Measurements from ENCODE around the gene VARS2. TPM values are rescaled to one million over a fixed set of nuclear protein-coding genes. Genes with fewer than 3 reads are reported as not detected.
A peak's percentile ranks its signal among the peaks of the same experiment; 100 is the strongest.

The VARS2 gene
- total and polyA plus RNA-seq, 10 donors = 15.5 to 38.2 (median 28.2) TPM

DNA sequence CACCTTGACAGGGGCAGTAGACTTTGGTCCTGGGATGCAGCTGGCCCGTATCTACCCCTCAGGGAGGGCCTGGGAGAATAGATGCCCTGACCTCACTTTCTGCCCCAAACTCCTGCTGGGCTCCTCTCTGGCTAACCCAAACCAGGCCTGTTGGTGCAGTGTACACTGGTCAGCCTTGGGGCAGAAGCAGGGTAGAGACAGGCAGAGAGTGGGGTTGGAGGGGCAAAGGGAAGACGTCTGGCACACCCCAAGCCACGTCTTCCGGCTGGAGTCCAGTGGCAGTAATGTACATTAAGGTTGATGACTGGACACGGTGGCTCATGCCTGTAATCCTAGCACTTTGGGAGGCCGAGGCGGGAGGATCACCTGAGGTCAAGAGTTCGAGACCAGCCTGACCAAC, 20.4 kb upstream of the VARS2 start:
- no peaks in the 10 kb centered on the region for H3K27me3 ChIP-seq (replicated peaks in 1 of 7)
- H3K4me3 ChIP-seq = no peak overlapping the region
- DNase-seq = peak; percentile 44
- TF ChIP-seq POLR2AphosphoS5 (IDR thresholded peaks at IDR 0.05) = no peak
- TF ChIP-seq CTCF (IDR thresholded peaks at IDR 0.05 in 8 of 11, conservative IDR thresholded peaks at IDR 0.05 in 3 of 11) = no peak
- no peak for TF ChIP-seq POLR2A (IDR thresholded peaks at IDR 0.05)
- 88 to 96% (median 92%) methylated on average over 7 to 8 of the region's 8 CpGs for WGBS, 5 donors
- H3K27ac ChIP-seq = no peak overlapping the region
- intact Hi-C loops (cut with DNase I; ENCODE audit: low total_unique reads) = no loop called here
- peaks cover 0 to 97% (median 40%) of the 10 kb centered on the region in 6 donors for H3K36me3 ChIP-seq
- no peaks in the 10 kb centered on the region for H3K9me3 ChIP-seq
- H3K4me1 ChIP-seq = no peaks in the 10 kb centered on the region

- no peak for TF ChIP-seq CTCF (IDR thresholded peaks at IDR 0.05 in 8 of 11, conservative IDR thresholded peaks at IDR 0.05 in 3 of 11)
- no peak for TF ChIP-seq POLR2A (IDR thresholded peaks at IDR 0.05)
- no peak for TF ChIP-seq POLR2AphosphoS5 (IDR thresholded peaks at IDR 0.05)
- peak; percentile 51 for DNase-seq
- 87 to 96% (median 90%) methylated on average over 12 of the region's 12 CpGs for WGBS, 5 donors
- no peaks in the 10 kb centered on the region for H3K9me3 ChIP-seq
- no peaks in the 10 kb centered on the region for H3K27me3 ChIP-seq (replicated peaks in 1 of 7)
- no peaks in the 10 kb centered on the region for H3K4me1 ChIP-seq
- H3K27ac ChIP-seq = no peak overlapping the region
- H3K36me3 ChIP-seq = peaks cover 0 to 97% (median 41%) of the 10 kb centered on the region in 6 donors
- intact Hi-C loops (cut with DNase I; ENCODE audit: low total_unique reads) = no loop called here
- no peak overlapping the region for H3K4me3 ChIP-seq
Measured at GRCh38 chr6:30894381-30894780, 19.7 kb upstream of the VARS2 start.

DNA sequence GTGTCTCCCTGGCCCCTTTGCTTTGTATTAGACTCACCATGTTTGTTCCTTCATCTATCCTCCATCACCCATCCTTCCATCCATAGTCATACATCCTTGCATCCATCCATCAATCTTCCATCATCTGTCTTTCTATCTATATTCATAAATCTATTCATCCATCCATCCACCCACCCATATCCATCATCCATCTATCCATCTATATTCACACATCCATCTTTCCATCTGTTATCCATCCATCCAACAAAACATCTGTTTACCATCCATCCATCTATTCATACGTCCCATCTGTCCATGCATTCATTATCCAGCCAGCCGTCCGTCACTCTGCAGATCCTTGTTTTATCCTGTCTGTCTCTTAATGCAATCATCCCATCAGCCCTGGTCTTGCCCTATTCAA, 19.1 kb upstream of the VARS2 start:
- no peak for TF ChIP-seq CTCF (IDR thresholded peaks at IDR 0.05 in 8 of 11, conservative IDR thresholded peaks at IDR 0.05 in 3 of 11)
- TF ChIP-seq POLR2AphosphoS5 (IDR thresholded peaks at IDR 0.05) = no peak
- no peak for TF ChIP-seq POLR2A (IDR thresholded peaks at IDR 0.05)
- intact Hi-C loops (cut with DNase I; ENCODE audit: low total_unique reads) = no loop called here
- Histone ChIP-seq H3K36me3 (peaks cover 0 to 96% (median 40%) of the 10 kb centered on the region in 6 donors), H3K4me3 (no peak overlapping the region), H3K27me3 (replicated peaks in 1 of 7) (no peaks in the 10 kb centered on the region), H3K27ac (no peak overlapping the region), H3K9me3 (no peaks in the 10 kb centered on the region), H3K4me1 (no peaks in the 10 kb centered on the region)
- no peak for DNase-seq
- 94 to 97% (median 94%) methylated on average over 3 of the region's 3 CpGs for WGBS, 5 donors

- Histone ChIP-seq H3K9me3 (no peaks in the 10 kb centered on the region), H3K4me3 (no peak overlapping the region), H3K4me1 (no peaks in the 10 kb centered on the region), H3K27me3 (replicated peaks in 1 of 7) (no peaks in the 10 kb centered on the region), H3K36me3 (peaks cover 0 to 92% (median 38%) of the 10 kb centered on the region in 6 donors), H3K27ac (no peak overlapping the region)
- 78 to 87% (median 83%) methylated on average over 10 of the region's 10 CpGs for WGBS, 5 donors
- TF ChIP-seq CTCF (IDR thresholded peaks at IDR 0.05 in 8 of 11, conservative IDR thresholded peaks at IDR 0.05 in 3 of 11) = no peak
- intact Hi-C loops (cut with DNase I; ENCODE audit: low total_unique reads) = no loop called here
- DNase-seq = peak; percentile 34
Measured at GRCh38 chr6:30895343-30895742, 18.7 kb upstream of the VARS2 start.
